DOHH2 (cell line): ENCODE measurements around the gene HP.

Experiments
- H3F3A ChIP-seq: fragments of 200-600 bp; sonication (generic), shearing (Covaris generic); 2 replicates; pipeline ENCODE4 v1.6.0; 2016; ENCODE audit warnings: antibody characterized with exemption, mild to moderate bottlenecking; ENCODE audit not compliant: control insufficient read depth, insufficient read depth
- H3K27ac ChIP-seq: fragments of 200-600 bp; sonication (generic); 2 replicates; pipeline ENCODE4 v1.5.1; 2014; ENCODE audit warnings: low read depth, mild to moderate bottlenecking, low read length, moderate library complexity
- H3K27me3 ChIP-seq: fragments of 200-600 bp; sonication (generic); 2 replicates; pipeline ENCODE4 v1.6.1; 2014; ENCODE audit warnings: mild to moderate bottlenecking, low read length, mixed read lengths; ENCODE audit not compliant: control insufficient read depth
- H3K36me3 ChIP-seq: fragments of 200-600 bp; sonication (generic); 2 replicates; pipeline ENCODE4 v1.6.1; 2014; ENCODE audit warnings: mild to moderate bottlenecking, low read length, moderate library complexity, mixed read lengths; ENCODE audit not compliant: control insufficient read depth
- H3K4me1 ChIP-seq: fragments of 200-600 bp; sonication (generic); 2 replicates; pipeline ENCODE4 v1.6.1; 2014; ENCODE audit warnings: mild to moderate bottlenecking, low read length, mixed read lengths; ENCODE audit not compliant: control insufficient read depth
- H3K4me2 ChIP-seq: fragments of 200-600 bp; sonication (generic); 2 replicates; pipeline ENCODE4 v1.6.0; 2014; ENCODE audit warnings: mild to moderate bottlenecking, low read length, moderate library complexity
- H3K4me3 ChIP-seq: fragments of 200-600 bp; sonication (generic); 2 replicates; pipeline ENCODE4 v1.5.1; 2014; ENCODE audit warnings: mild to moderate bottlenecking, low read length, mixed read lengths
- H3K79me2 ChIP-seq: fragments of 200-600 bp; sonication (generic); 2 replicates; pipeline ENCODE4 v1.6.1; 2014; ENCODE audit warnings: mild to moderate bottlenecking, low read length, mixed read lengths; ENCODE audit not compliant: control insufficient read depth
- H3K9me2 ChIP-seq: fragments of 200-600 bp; sonication (generic); replicated peaks from 2 replicates; pipeline ENCODE4 v1.6.1; 2014; ENCODE audit warnings: mild to moderate bottlenecking, low read length, mixed read lengths; ENCODE audit not compliant: control insufficient read depth
- H3K9me3 ChIP-seq: fragments of 200-600 bp; sonication (generic); 2 replicates; pipeline ENCODE4 v1.6.1; 2014; ENCODE audit warnings: antibody characterized with exemption, low read length, mixed read lengths; ENCODE audit not compliant: control insufficient read depth, insufficient read depth
- H4K20me1 ChIP-seq: fragments of 200-600 bp; sonication (generic); 2 replicates; pipeline ENCODE4 v1.6.0; 2014; ENCODE audit warnings: low read depth, mild to moderate bottlenecking, antibody characterized with exemption, low read length, moderate library complexity; ENCODE audit not compliant: control insufficient read depth, insufficient read depth
- CTCF ChIP-seq: fragments of 200-600 bp; sonication (generic); IDR thresholded peaks from one replicate; pipeline ENCODE4 v1.5.1; 2014; ENCODE audit warnings: antibody characterized with exemption, mild to moderate bottlenecking, low read depth, low read length; ENCODE audit not compliant: poor library complexity, severe bottlenecking
- EZH2phosphoT487 ChIP-seq: fragments of 200-600 bp; sonication (generic); IDR thresholded peaks from 2 replicates; pipeline ENCODE4 v1.6.1; 2017; ENCODE audit warnings: borderline replicate concordance, mild to moderate bottlenecking, antibody characterized with exemption, low read length, moderate library complexity, mixed read lengths

Gene HP

GRCh38 chr16:72104905-72105304 lies 50.6 kb downstream of the HP start:
- Histone ChIP-seq H3K36me3 (peaks cover 94% of the 10 kb centered on the region), H3F3A (no peaks in the 10 kb centered on the region), H3K4me3 (no peak overlapping the region), H3K79me2 (no peaks in the 10 kb centered on the region), H3K9me2 (no peaks in the 10 kb centered on the region), H4K20me1 (no peaks in the 10 kb centered on the region), H3K27me3 (no peaks in the 10 kb centered on the region), H3K9me3 (no peaks in the 10 kb centered on the region), H3K4me1 (peaks cover 5% of the 10 kb centered on the region), H3K4me2 (no peak overlapping the region), H3K27ac (no peak overlapping the region)
- no peak for TF ChIP-seq EZH2phosphoT487
- TF ChIP-seq CTCF: no peak

GRCh38 chr16:72105978-72106377 lies 51.7 kb downstream of the HP start:
- no peaks in the 10 kb centered on the region for H3F3A ChIP-seq
- peaks cover 94% of the 10 kb centered on the region for H3K36me3 ChIP-seq

GRCh38 chr16:72107371-72107770 lies 53.1 kb downstream of the HP start:
- Histone ChIP-seq H3K9me2 (no peaks in the 10 kb centered on the region), H4K20me1 (no peaks in the 10 kb centered on the region), H3K4me1 (no peaks in the 10 kb centered on the region), H3K4me3 (no peak overlapping the region), H3K9me3 (no peaks in the 10 kb centered on the region), H3K79me2 (no peaks in the 10 kb centered on the region), H3K36me3 (peaks cover 94% of the 10 kb centered on the region), H3K27me3 (no peaks in the 10 kb centered on the region), H3K27ac (no peak overlapping the region), H3F3A (no peaks in the 10 kb centered on the region), H3K4me2 (no peak overlapping the region)
- no peak for TF ChIP-seq CTCF
- no peak for TF ChIP-seq EZH2phosphoT487

More at GRCh38 chr16:72105978-72106377, 51.7 kb downstream of the HP start:
- TF ChIP-seq EZH2phosphoT487 (no peak), CTCF (no peak)
- H4K20me1 ChIP-seq: no peaks in the 10 kb centered on the region
- peaks cover 5% of the 10 kb centered on the region for H3K4me1 ChIP-seq
- no peak overlapping the region for H3K4me3 ChIP-seq
- no peaks in the 10 kb centered on the region for H3K27me3 ChIP-seq
- no peaks in the 10 kb centered on the region for H3K9me3 ChIP-seq
- no peaks in the 10 kb centered on the region for H3K79me2 ChIP-seq
- H3K9me2 ChIP-seq: no peaks in the 10 kb centered on the region
- no peak overlapping the region for H3K4me2 ChIP-seq
- no peak overlapping the region for H3K27ac ChIP-seq
